CD14-positive monocyte (primary cell): Measurements from ENCODE around the gene TMEM151B. TPM values are rescaled to one million over a fixed set of nuclear protein-coding genes. Genes with fewer than 3 reads are reported as not detected.

Experiments used
- DNase-seq, 3 donors: peaks; one replicate each; pipeline ENCODE4 v3.0.0-alpha.2; 2011 to 2022
- H2AFZ ChIP-seq: 2 replicates; pipeline ENCODE4 v1.6.0; 2012; ENCODE audit warnings: mild to moderate bottlenecking, low read depth, low read length, inconsistent platforms; ENCODE audit not compliant: insufficient read depth, poor library complexity, severe bottlenecking
- H3K27ac ChIP-seq, 2 donors: 1 replicate in 1 of 2; 2 replicates in 1 of 2; pipeline ENCODE4 v1.5.1; 2012 to 2013; ENCODE audit warnings: low read length in 2 of 2, control low read depth in 1 of 2, inconsistent platforms in 1 of 2, low read depth in 1 of 2, mild to moderate bottlenecking in 1 of 2
- H3K27me3 ChIP-seq, 2 donors: one replicate each; pipeline versions ENCODE4 v1.6.0 to v1.6.1; 2011 to 2013; ENCODE audit warnings: low read length in 2 of 2; ENCODE audit not compliant: control insufficient read depth in 2 of 2, insufficient read depth in 2 of 2
- H3K36me3 ChIP-seq, 2 donors: replicated peaks in 1 of 2; 1 replicate in 1 of 2; 2 replicates in 1 of 2; pipeline versions ENCODE4 v1.5.1 to v1.6.1; 2012 to 2013; ENCODE audit warnings: low read length in 2 of 2, control low read depth in 1 of 2, inconsistent platforms in 1 of 2, mild to moderate bottlenecking in 1 of 2; ENCODE audit not compliant: insufficient read depth in 2 of 2, control insufficient read depth in 1 of 2
- H3K4me1 ChIP-seq, 2 donors: 1 replicate in 1 of 2; 2 replicates in 1 of 2; pipeline versions ENCODE4 v1.5.1 to v1.6.1; 2012 to 2013; ENCODE audit warnings: low read length in 2 of 2, control low read depth in 1 of 2, inconsistent platforms in 1 of 2, mild to moderate bottlenecking in 1 of 2, moderate library complexity in 1 of 2; ENCODE audit not compliant: insufficient read depth in 2 of 2, control insufficient read depth in 1 of 2
- H3K4me2 ChIP-seq: replicated peaks from 2 replicates; pipeline ENCODE3; 2012; ENCODE audit warnings: low read length, moderate library complexity, mild to moderate bottlenecking; ENCODE audit not compliant: poor library complexity, severe bottlenecking; ENCODE audit errors: extremely low read depth
- H3K4me3 ChIP-seq, 3 experiments: fragments of 200-600 bp in 1 of 3; sonication (generic) in 1 of 3; replicated peaks in 1 of 3; 1 replicate in 2 of 3; 2 replicates in 1 of 3; pipeline ENCODE4 v1.5.1; 2011 to 2013; ENCODE audit warnings: low read length in 3 of 3, mild to moderate bottlenecking in 3 of 3, control low read depth in 2 of 3, low read depth in 2 of 3, inconsistent platforms in 1 of 3, moderate library complexity in 1 of 3
- H3K79me2 ChIP-seq: 2 replicates; pipeline ENCODE4 v1.6.0; 2012; ENCODE audit warnings: mild to moderate bottlenecking, control low read depth, inconsistent platforms, low read length, moderate library complexity; ENCODE audit not compliant: insufficient read depth
- H3K9ac ChIP-seq: 2 replicates; pipeline ENCODE4 v1.6.0; 2017; ENCODE audit warnings: low read length, mild to moderate bottlenecking; ENCODE audit not compliant: insufficient read depth, poor library complexity, severe bottlenecking
- H3K9me3 ChIP-seq, 2 donors: replicated peaks in 1 of 2; 1 replicate in 1 of 2; 2 replicates in 1 of 2; pipeline versions ENCODE4 v1.5.1 to v1.6.1; 2012 to 2013; ENCODE audit warnings: low read length in 2 of 2, control low read depth in 1 of 2; ENCODE audit not compliant: control insufficient read depth in 1 of 2, insufficient read depth in 1 of 2
- H4K20me1 ChIP-seq: 2 replicates; pipeline ENCODE4 v1.6.0; 2012; ENCODE audit warnings: mild to moderate bottlenecking, low read length, control low read depth, moderate library complexity; ENCODE audit not compliant: insufficient read depth
- H3K27ac Mint-ChIP-seq, 7 donors: one replicate each; pipeline ENCODE4 v1.8.0; 2020; ENCODE audit warnings: mild to moderate bottlenecking in 7 of 7, mixed read lengths in 7 of 7, moderate library complexity in 6 of 7, inconsistent platforms in 2 of 7
- H3K27me3 Mint-ChIP-seq, 3 donors: one replicate each; pipeline ENCODE4 v1.8.0; 2021 to 2022; ENCODE audit warnings: low read depth in 3 of 3, mild to moderate bottlenecking in 3 of 3, mixed read lengths in 3 of 3, moderate library complexity in 3 of 3, inconsistent platforms in 1 of 3
- H3K36me3 Mint-ChIP-seq, 2 donors: one replicate each; pipeline ENCODE4 v1.8.0; 2020; ENCODE audit warnings: mixed read lengths in 2 of 2, inconsistent platforms in 1 of 2, mild to moderate bottlenecking in 1 of 2
- H3K4me1 Mint-ChIP-seq: one replicate; pipeline ENCODE4 v1.8.0; 2020; ENCODE audit warnings: mild to moderate bottlenecking, mixed read lengths
- H3K4me3 Mint-ChIP-seq, 2 donors: one replicate each; pipeline ENCODE4 v1.8.0; 2020; ENCODE audit warnings: mild to moderate bottlenecking in 2 of 2, mixed read lengths in 2 of 2, moderate library complexity in 1 of 2
- H3K9me3 Mint-ChIP-seq, 7 donors: one replicate each; pipeline ENCODE4 v1.8.0; 2020 to 2022; ENCODE audit warnings: mixed read lengths in 7 of 7, mild to moderate bottlenecking in 6 of 7, moderate library complexity in 6 of 7, inconsistent platforms in 2 of 7
- WGBS: methylation state at CpG from one replicate; pipeline ENCODE4 v1.1.5; 2013; ENCODE audit warnings: missing lambda C conversion rate; ENCODE audit not compliant: insufficient coverage; 5-methylcytosine and 5-hydroxymethylcytosine counted together
- intact Hi-C, 2 donors: fragments of 100-400 bp; cut with micrococcal nuclease; formaldehyde crosslinking; loops; one replicate each; pipeline versions ENCODE4 v1.15.0 to v1.15.1; 2023
- polyA plus RNA-seq, 3 donors: library from polyadenylated mRNA; depleted of rRNA in 1 of 3; unstranded in 2 of 3; stranded (reverse) in 1 of 3; fragments of 300-500 nt in 2 of 3; fragments of >200 nt in 1 of 3; fragmentation: Illumina TruSeq in 2 of 3; gene quantifications; 1 replicate in 2 of 3; 2 replicates in 1 of 3; pipeline ENCODE4 v1.2.3, GENCODE V29; 2012 to 2021
- TF ChIP-seq, protein P1 (sequence below): fragments of 200-600 bp; IDR thresholded peaks from one replicate; pipeline ENCODE4 v1.8.0; 2022; ENCODE audit warnings: antibody characterized with exemption, mild to moderate bottlenecking

The TMEM151B gene
- polyA plus RNA-seq, 3 donors: not detected

DNA sequence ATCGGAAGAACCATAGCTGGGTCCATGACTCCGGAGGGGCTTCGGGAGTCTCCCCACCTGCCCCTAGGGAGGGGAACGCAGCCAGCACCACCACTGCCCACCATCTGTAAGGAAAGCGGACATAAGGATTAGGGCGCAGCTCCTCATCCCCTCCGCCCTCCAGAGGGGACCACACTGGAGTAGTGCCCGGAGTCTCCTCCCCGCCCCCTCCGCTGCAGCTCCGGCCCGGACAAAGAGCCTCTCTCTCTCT is 13.6 kb upstream of the TMEM151B start:
- Histone ChIP-seq H3K36me3 (peaks cover 70 to 83% of the 10 kb centered on the region in 2 donors), H3K79me2 (peaks cover 20% of the 10 kb centered on the region), H3K27ac (peak overlapping the region in 1 of 2 donors; percentile 2), H3K4me3 (peak overlapping the region; percentile 49 to 85 (median 69)), H3K4me1 (peaks cover 24 to 47% of the 10 kb centered on the region in 2 donors), H3K4me2 (peak overlapping the region; percentile 99), H4K20me1 (peaks cover 94% of the 10 kb centered on the region), H2AFZ (peak overlapping the region; percentile 57), H3K9me3 (no peaks in the 10 kb centered on the region), H3K9ac (peak overlapping the region; percentile 77), H3K27me3 (no peaks in the 10 kb centered on the region)
- H3K27me3 Mint-ChIP-seq: peaks cover 0 to 6% (median 2%) of the 10 kb centered on the region in 3 donors
- H3K4me3 Mint-ChIP-seq: peak overlapping the region; percentile 79 to 84
- intact Hi-C loops: loop anchor here (5.0 kb wide), 3 partner anchors 34 to 159 kb away; partner anchors contain the start of gene SLC29A1 (in 2 of the 2)
- peaks cover 53% of the 10 kb centered on the region for H3K4me1 Mint-ChIP-seq
- peaks cover 73 to 77% of the 10 kb centered on the region in 2 donors for H3K36me3 Mint-ChIP-seq
- DNase-seq: no peak
- peak overlapping the region in 4 of 7 donors; percentile 50 to 78 (median 72) for H3K27ac Mint-ChIP-seq
- WGBS: 0% methylated on average over 10 of the region's 12 CpGs
- no peaks in the 10 kb centered on the region for H3K9me3 Mint-ChIP-seq
- TF ChIP-seq, protein P1, sequence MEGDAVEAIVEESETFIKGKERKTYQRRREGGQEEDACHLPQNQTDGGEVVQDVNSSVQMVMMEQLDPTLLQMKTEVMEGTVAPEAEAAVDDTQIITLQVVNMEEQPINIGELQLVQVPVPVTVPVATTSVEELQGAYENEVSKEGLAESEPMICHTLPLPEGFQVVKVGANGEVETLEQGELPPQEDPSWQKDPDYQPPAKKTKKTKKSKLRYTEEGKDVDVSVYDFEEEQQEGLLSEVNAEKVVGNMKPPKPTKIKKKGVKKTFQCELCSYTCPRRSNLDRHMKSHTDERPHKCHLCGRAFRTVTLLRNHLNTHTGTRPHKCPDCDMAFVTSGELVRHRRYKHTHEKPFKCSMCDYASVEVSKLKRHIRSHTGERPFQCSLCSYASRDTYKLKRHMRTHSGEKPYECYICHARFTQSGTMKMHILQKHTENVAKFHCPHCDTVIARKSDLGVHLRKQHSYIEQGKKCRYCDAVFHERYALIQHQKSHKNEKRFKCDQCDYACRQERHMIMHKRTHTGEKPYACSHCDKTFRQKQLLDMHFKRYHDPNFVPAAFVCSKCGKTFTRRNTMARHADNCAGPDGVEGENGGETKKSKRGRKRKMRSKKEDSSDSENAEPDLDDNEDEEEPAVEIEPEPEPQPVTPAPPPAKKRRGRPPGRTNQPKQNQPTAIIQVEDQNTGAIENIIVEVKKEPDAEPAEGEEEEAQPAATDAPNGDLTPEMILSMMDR: no peak

DNA sequence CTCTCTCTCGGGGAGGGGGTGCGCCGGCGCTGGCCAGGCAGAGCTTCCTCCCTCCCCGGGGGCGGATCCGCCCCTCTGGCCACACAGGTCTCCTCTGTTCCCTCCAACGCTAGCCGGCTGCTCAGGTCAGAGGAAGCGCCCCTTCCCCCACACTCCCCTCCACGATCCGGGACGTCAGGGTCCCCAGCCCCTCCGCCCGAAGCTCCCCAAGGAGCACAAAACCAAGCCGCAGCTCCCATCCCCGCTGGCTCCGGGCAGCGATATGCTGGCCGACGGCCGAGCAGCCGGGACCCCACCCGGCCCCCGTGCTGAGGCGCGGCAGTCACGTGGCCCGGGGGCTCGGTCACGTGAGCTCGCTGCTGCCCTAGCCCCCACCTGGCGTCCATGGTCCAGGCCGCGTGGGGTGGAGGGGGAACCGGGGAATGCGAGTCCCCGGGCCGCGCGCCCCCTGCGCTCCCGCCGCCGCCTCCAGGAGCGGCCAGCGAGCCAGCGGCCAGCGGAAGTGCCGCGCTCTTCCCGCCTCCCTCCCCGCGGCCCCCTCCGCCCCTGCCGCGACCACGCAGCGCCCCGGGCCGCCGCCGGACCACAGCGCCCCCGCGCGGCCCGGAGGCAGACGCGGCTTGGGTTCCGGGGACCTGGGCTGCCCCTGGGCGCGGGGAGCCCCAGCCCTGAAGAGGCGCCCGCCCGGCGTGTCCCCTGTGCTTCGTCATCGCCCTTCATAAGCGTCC is 13.1 kb upstream of the TMEM151B start, which contains the start of gene SLC35B2:
TSS of gene SLC35B2 (minus strand) at position 504 of the 728 bp plus-strand sequence. CDS start at position 386, 118 bp downstream.
- peak within 1 kb of the TSS; percentile 57 for H2AFZ ChIP-seq
- intact Hi-C loops: loop anchor here (5.0 kb wide), 3 partner anchors 35 to 160 kb away; partner anchors contain the start of gene SLC29A1 (in 2 of the 2)
- H3K36me3 ChIP-seq: peaks cover 70 to 83% of the 10 kb centered on the region in 2 donors
- TF ChIP-seq, protein P1: peak; percentile 87
- no peaks in the 10 kb centered on the region for H3K9me3 ChIP-seq
- peaks cover 25% of the 10 kb centered on the region for H3K79me2 ChIP-seq
- H3K27me3 ChIP-seq: no peaks in the 10 kb centered on the region
- H3K4me3 Mint-ChIP-seq: peak within 1 kb of the TSS; percentile 79 to 87
- peaks cover 72 to 77% of the 10 kb centered on the region in 2 donors for H3K36me3 Mint-ChIP-seq
- peaks cover 94% of the 10 kb centered on the region for H4K20me1 ChIP-seq
- under 1% methylated on average over 66 of the region's 80 CpGs for WGBS
- peaks cover 29 to 52% of the 10 kb centered on the region in 2 donors for H3K4me1 ChIP-seq
- peaks cover 58% of the 10 kb centered on the region for H3K4me1 Mint-ChIP-seq
- H3K9me3 Mint-ChIP-seq: no peaks in the 10 kb centered on the region
- H3K4me2 ChIP-seq: peak within 1 kb of the TSS; percentile 99
- H3K27me3 Mint-ChIP-seq: peaks cover 0 to 6% (median 2%) of the 10 kb centered on the region in 3 donors
- H3K4me3 ChIP-seq: peak within 1 kb of the TSS; percentile 49 to 85 (median 69)
- DNase-seq: peak; percentile 76 to 90 (median 79)
- peak within 1 kb of the TSS; percentile 77 for H3K9ac ChIP-seq
- H3K27ac ChIP-seq: peak within 1 kb of the TSS; percentile 66 to 69
- peak within 1 kb of the TSS; percentile 83 to 97 (median 91) for H3K27ac Mint-ChIP-seq
